ENCODE results near the gene RTN4RL1. TPM values are rescaled to one million over a fixed set of nuclear protein-coding genes. Genes with fewer than 3 reads are reported as not detected.

The RTN4RL1 gene
- total RNA-seq, 2 donors from 2014 or later, result 0.32 to 0.37 TPM

GRCh38 chr17:2062571-2063183 lies 37.5 kb upstream of the RTN4RL1 start:
- Histone ChIP-seq H3K36me3 (no peaks in the 10 kb centered on the region), H3K4me3 (no peak overlapping the region), H3K27ac (peak overlapping the region; percentile 67), H3K9ac (ENCODE audit: low read depth in 2 of 2, low read length in 2 of 2) (peak overlapping the region; percentile 27 to 43), H3K9me3 (no peaks in the 10 kb centered on the region), H3K4me1 (peaks cover 9% of the 10 kb centered on the region), H3K27me3 (peaks cover 6% of the 10 kb centered on the region)
- DNase-seq, result no peak
- intact Hi-C loops (cut with DNase I), result no loop called here
- no peak for TF ChIP-seq CTCF (IDR thresholded peaks at IDR 0.05)

- DNase-seq, result no peak
- Histone ChIP-seq H3K9me3 (no peaks in the 10 kb centered on the region), H3K36me3 (no peaks in the 10 kb centered on the region), H3K9ac (ENCODE audit: low read depth in 2 of 2, low read length in 2 of 2) (peak overlapping the region; percentile 16 to 38), H3K27me3 (peaks cover 17% of the 10 kb centered on the region), H3K27ac (peak overlapping the region; percentile 67), H3K4me1 (peaks cover 9% of the 10 kb centered on the region), H3K4me3 (no peak overlapping the region)
- intact Hi-C loops (cut with DNase I), result no loop called here
- no peak for TF ChIP-seq CTCF (IDR thresholded peaks at IDR 0.05)
These were observed 36.4 kb upstream of the RTN4RL1 start for GRCh38 chr17:2061441-2061958.

GRCh38 chr17:2060681-2061440 lies 35.7 kb upstream of the RTN4RL1 start:
- peaks cover 13% of the 10 kb centered on the region for H3K4me1 ChIP-seq
- no peaks in the 10 kb centered on the region for H3K36me3 ChIP-seq
- no peaks in the 10 kb centered on the region for H3K9me3 ChIP-seq
- peak overlapping the region; percentile 38 to 58 for H3K9ac ChIP-seq (ENCODE audit: low read depth in 2 of 2, low read length in 2 of 2)
- intact Hi-C loops (cut with DNase I), result no loop called here
- H3K27ac ChIP-seq, result peak overlapping the region; percentile 67
- no peak for DNase-seq
- TF ChIP-seq CTCF (IDR thresholded peaks at IDR 0.05), result no peak
- H3K4me3 ChIP-seq, result no peak overlapping the region
- H3K27me3 ChIP-seq, result peaks cover 22% of the 10 kb centered on the region

- TF ChIP-seq CTCF (IDR thresholded peaks at IDR 0.05), result no peak
- intact Hi-C loops (cut with DNase I), result no loop called here
- peaks cover 24% of the 10 kb centered on the region for H3K27me3 ChIP-seq
- H3K9me3 ChIP-seq, result no peaks in the 10 kb centered on the region
- no peak overlapping the region for H3K4me3 ChIP-seq
- no peaks in the 10 kb centered on the region for H3K36me3 ChIP-seq
- H3K27ac ChIP-seq, result peak overlapping the region; percentile 67
- H3K9ac ChIP-seq (ENCODE audit: low read depth in 2 of 2, low read length in 2 of 2), result peak overlapping the region; percentile 38 to 58
- no peak for DNase-seq
- peaks cover 13% of the 10 kb centered on the region for H3K4me1 ChIP-seq
These were observed 35.2 kb upstream of the RTN4RL1 start for GRCh38 chr17:2060385-2060658.

- intact Hi-C loops (cut with DNase I), result loop anchor here (5.0 to 10.0 kb wide), 2 partner anchors 113 to 215 kb away; no protein-coding TSS in a partner anchor
- H3K27ac ChIP-seq, result peak overlapping the region; percentile 67
- H3K36me3 ChIP-seq, result no peaks in the 10 kb centered on the region
- no peaks in the 10 kb centered on the region for H3K9me3 ChIP-seq
- H3K27me3 ChIP-seq, result peaks cover 24% of the 10 kb centered on the region
- H3K4me1 ChIP-seq, result peaks cover 13% of the 10 kb centered on the region
- H3K4me3 ChIP-seq, result peak overlapping the region; percentile 59
- DNase-seq, result no peak
- H3K9ac ChIP-seq (ENCODE audit: low read depth in 2 of 2, low read length in 2 of 2), result peak overlapping the region; percentile 16 to 38
- TF ChIP-seq CTCF (IDR thresholded peaks at IDR 0.05), result no peak
These were observed 34.6 kb upstream of the RTN4RL1 start for GRCh38 chr17:2059547-2060384.

Data from colonic mucosa (tissue), 4 donors.